Panc1 (cell line): ENCODE results near the gene KRTAP5-7. TPM values are rescaled to one million over a fixed set of nuclear protein-coding genes. Genes with fewer than 3 reads are reported as not detected.

ENCODE experiments used
- ATAC-seq: fragments of 200-7000 bp; cut with Tn5 transposase; 2 replicates; pipeline ENCODE4 v1.9.1; 2020; ENCODE audit warnings: mild to moderate bottlenecking, moderate library complexity
- BruUV-seq: library from RNA; stranded (reverse); fragments of 400-500 nt; replicated peaks from 2 replicates; lab custom pipeline; 2021; lab: Mats Ljungman, UMichigan
- CTCF ChIA-PET: fragments of 300-600 bp; sonication (Branson Sonifier 250); formaldehyde crosslinking; loops from one replicate; lab custom pipeline; 2022; ENCODE audit warnings: antibody characterized with exemption; lab: Charles Lee
- POLR2A ChIA-PET: fragments of 300-600 bp; sonication (Branson Sonifier 250); formaldehyde crosslinking; loops from one replicate; lab custom pipeline; 2022; ENCODE audit warnings: antibody characterized with exemption; lab: Charles Lee
- DNase-seq: peaks from one replicate; pipeline ENCODE4 v3.0.0-alpha.2; 2010; ENCODE audit warnings: low read depth, low spot score
- H3K27ac ChIP-seq: 2 replicates; pipeline ENCODE4 v1.5.1; 2011; ENCODE audit warnings: mild to moderate bottlenecking, low read length, inconsistent platforms
- H3K27me3 ChIP-seq: fragments of 200-500 bp; sonication (Bioruptor generic); 2 replicates; pipeline ENCODE4 v1.6.0; 2014; ENCODE audit warnings: low read length, inconsistent platforms; ENCODE audit not compliant: control insufficient read depth, insufficient read depth
- H3K36me3 ChIP-seq: fragments of 200-500 bp; sonication (Bioruptor generic); 2 replicates; pipeline ENCODE4 v1.5.1; 2014; ENCODE audit warnings: inconsistent platforms, mild to moderate bottlenecking, low read length, moderate library complexity; ENCODE audit not compliant: control insufficient read depth, insufficient read depth
- H3K4me1 ChIP-seq: 2 replicates; pipeline ENCODE4 v1.5.1; 2011; ENCODE audit warnings: inconsistent platforms, mild to moderate bottlenecking, low read length, moderate library complexity; ENCODE audit not compliant: control insufficient read depth, insufficient read depth
- H3K4me3 ChIP-seq, 2 experiments: 2 replicates each; pipeline ENCODE4 v1.5.1; 2011 to 2012; ENCODE audit warnings: low read depth in 2 of 2, low read length in 2 of 2, mild to moderate bottlenecking in 2 of 2, inconsistent platforms in 1 of 2, moderate library complexity in 1 of 2
- H3K9me3 ChIP-seq: fragments of 200-500 bp; sonication (Bioruptor generic); 2 replicates; pipeline ENCODE4 v1.5.1; 2014; ENCODE audit warnings: low read depth, mild to moderate bottlenecking, inconsistent platforms, low read length, moderate library complexity; ENCODE audit not compliant: control insufficient read depth, insufficient read depth
- CTCF ChIP-seq: fragments of 450-650 bp; IDR thresholded peaks from 2 replicates; pipeline ENCODE4 v1.5.1; 2017; ENCODE audit warnings: mild to moderate bottlenecking
- POLR2AphosphoS5 ChIP-seq: IDR thresholded peaks from 2 replicates; pipeline ENCODE4 v1.6.1; 2012; ENCODE audit warnings: mild to moderate bottlenecking, low read depth, low read length, moderate library complexity
- REST ChIP-seq, 2 experiments: IDR thresholded peaks; 2 replicates each; pipeline ENCODE4 v1.6.1; 2011 to 2012; ENCODE audit warnings: low read depth in 2 of 2, control low read depth in 1 of 2, low read length in 1 of 2, mild to moderate bottlenecking in 1 of 2, moderate library complexity in 1 of 2; ENCODE audit not compliant: insufficient read depth in 1 of 2
- SIN3A ChIP-seq: IDR thresholded peaks from 2 replicates; pipeline ENCODE4 v1.6.1; 2012; ENCODE audit warnings: low read depth, mild to moderate bottlenecking, low read length, moderate library complexity, borderline replicate concordance; ENCODE audit not compliant: insufficient read depth
- TCF7L2 ChIP-seq: IDR thresholded peaks from 2 replicates; pipeline ENCODE4 v1.6.1; 2011; ENCODE audit warnings: mild to moderate bottlenecking, low read depth, low read length, inconsistent platforms
- in situ Hi-C: cut with HindIII; loops from 2 replicates; pipeline ENCODE4 v1.10.0; 2016; ENCODE audit warnings: low sequenced_read_pairs, low pct_unique_long_range_greater_than_20kb
- intact Hi-C: fragments of 100-400 bp; cut with micrococcal nuclease; formaldehyde crosslinking; loops from one replicate; pipeline ENCODE4 v1.10.0; 2022; ENCODE audit not compliant: unreplicated experiment
- total RNA-seq: library from RNA; stranded (reverse); gene quantifications from one replicate; pipeline ENCODE4 v1.2.1, GENCODE V29; 2021; ENCODE audit not compliant: unreplicated experiment

The KRTAP5-7 gene
- total RNA-seq, 1 experiment from 2014 or later, result not detected

- Histone ChIP-seq H3K4me3 (no peak overlapping the region), H3K9me3 (no peaks in the 10 kb centered on the region), H3K4me1 (no peaks in the 10 kb centered on the region), H3K27ac (no peak overlapping the region), H3K27me3 (no peaks in the 10 kb centered on the region), H3K36me3 (no peaks in the 10 kb centered on the region)
- DNase-seq (no peak), ATAC-seq (no peak)
- in situ Hi-C loops, result no loop called here
- intact Hi-C loops, result no loop called here
- ChIA-PET CTCF (interaction anchor here (0.8 kb wide), 1 partner anchor 39 kb away, joined by 3 read pairs; no protein-coding TSS in a partner anchor), POLR2A (no interaction called here)
- no TSS peak for BruUV-seq
- TF ChIP-seq REST (IDR thresholded peaks at IDR 0.05; ENCODE audit: insufficient read depth in 1 of 2, low read depth in 2 of 2, low read length in 1 of 2), result no peak
- TF ChIP-seq POLR2AphosphoS5, result no peak
- no peak for TF ChIP-seq SIN3A
- no peak for TF ChIP-seq TCF7L2
- TF ChIP-seq CTCF, result no peak
Observed at GRCh38 chr11:71525188-71525937, 1.7 kb upstream of the KRTAP5-7 start.

- ChIA-PET POLR2A (interaction anchor here (0.6 kb wide), 1 partner anchor 73 kb away, joined by 3 read pairs; no protein-coding TSS in a partner anchor), CTCF (interaction anchor here (0.8 kb wide), 1 partner anchor 38 kb away, joined by 3 read pairs; no protein-coding TSS in a partner anchor)
- no peaks in the 10 kb centered on the region for H3K36me3 ChIP-seq
- no peaks in the 10 kb centered on the region for H3K9me3 ChIP-seq
- no peaks in the 10 kb centered on the region for H3K4me1 ChIP-seq
- in situ Hi-C loops (no loop called here), intact Hi-C loops (loop anchor here (1.0 kb wide), 1 partner anchor 37 kb away; no protein-coding TSS in a partner anchor)
- ATAC-seq (no peak), DNase-seq (no peak)
- H3K27me3 ChIP-seq, result no peaks in the 10 kb centered on the region
- TF ChIP-seq CTCF (no peak), TCF7L2 (no peak), REST (IDR thresholded peaks at IDR 0.05; ENCODE audit: insufficient read depth in 1 of 2, low read depth in 2 of 2, low read length in 1 of 2) (no peak), POLR2AphosphoS5 (no peak), SIN3A (no peak)
- no peak overlapping the region for H3K27ac ChIP-seq
- no peak overlapping the region for H3K4me3 ChIP-seq
- no TSS peak for BruUV-seq
Observed at GRCh38 chr11:71525938-71526495, 1.1 kb upstream of the KRTAP5-7 start.
